DOHH2 (cell line): Measurements from ENCODE around the gene CPHXL2.

ENCODE experiments used
- CTCF ChIP-seq: fragments of 200-600 bp; sonication (generic); IDR thresholded peaks from one replicate; pipeline ENCODE4 v1.5.1; 2014; ENCODE audit warnings: antibody characterized with exemption, mild to moderate bottlenecking, low read depth, low read length; ENCODE audit not compliant: poor library complexity, severe bottlenecking
- EZH2phosphoT487 ChIP-seq: fragments of 200-600 bp; sonication (generic); IDR thresholded peaks from 2 replicates; pipeline ENCODE4 v1.6.1; 2017; ENCODE audit warnings: borderline replicate concordance, mild to moderate bottlenecking, antibody characterized with exemption, low read length, moderate library complexity, mixed read lengths

- no peak for TF ChIP-seq CTCF
- no peak for TF ChIP-seq EZH2phosphoT487
Observed at GRCh38 chr16:75703306-75703705, 26.5 kb upstream of the CPHXL2 start.
